Measurements from ENCODE around the gene BOLA2B. TPM values are rescaled to one million over a fixed set of nuclear protein-coding genes. Genes with fewer than 3 reads are reported as not detected.
"Not testable (repeated sequence)": the region's sequence is repeated elsewhere in the genome, so short reads cannot be mapped to it uniquely, and the experiment has no call there.

The BOLA2B gene
- polyA plus RNA-seq, 1 of the 3 experiments (the other 2 are of a cell fraction), result 726 TPM

GRCh38 chr16:30176876-30177275, 16.6 kb downstream of the BOLA2B start:
- H3K9ac ChIP-seq, CTCF ChIA-PET, H3K9me3 ChIP-seq: not testable (repeated sequence)

GRCh38 chr16:30173054-30173453, 20.4 kb downstream of the BOLA2B start:
- Histone ChIP-seq H3K27me3 (ENCODE audit: insufficient read depth) (no peaks in the 10 kb centered on the region), H3F3A (replicated peaks; ENCODE audit: insufficient read depth) (no peaks in the 10 kb centered on the region), H3K36me3 (replicated peaks in 1 of 2; ENCODE audit: control insufficient read depth in 1 of 2, insufficient read depth in 2 of 2, low read length in 1 of 2) (no peaks in the 10 kb centered on the region), H4K20me1 (ENCODE audit: insufficient read depth) (no peaks in the 10 kb centered on the region), H2AFZ (ENCODE audit: low read depth) (no peak overlapping the region), H3K9ac (no peak overlapping the region), H3K4me3 (ENCODE audit: low read depth in 2 of 2, low read length in 1 of 2) (no peak overlapping the region), H3K9me3 (no peaks in the 10 kb centered on the region), H3K4me2 (no peak overlapping the region), H3K4me1 (ENCODE audit: control insufficient read depth in 1 of 2, insufficient read depth in 2 of 2, low read depth in 1 of 2, low read length in 1 of 2) (no peaks in the 10 kb centered on the region), H3K27ac (ENCODE audit: low read depth in 2 of 2, low read length in 1 of 2) (no peak overlapping the region), H3K79me2 (ENCODE audit: insufficient read depth) (no peaks in the 10 kb centered on the region), H3K9me2 (no peaks in the 10 kb centered on the region)
- TF ChIP-seq FOXM1 (IDR thresholded peaks at IDR 0.05; ENCODE audit: low read depth), result no peak
- no peak for TF ChIP-seq FOSL2 (IDR thresholded peaks at IDR 0.05; ENCODE audit: borderline replicate concordance, low read depth)
- no peak for TF ChIP-seq YY1 (IDR thresholded peaks at IDR 0.05; ENCODE audit: low read depth)
- TF ChIP-seq RCOR1 (IDR thresholded peaks at IDR 0.05; ENCODE audit: low read length), result no peak
- no peak for TF ChIP-seq GATA2 (CRISPR knock-in tag; IDR thresholded peaks at IDR 0.05)
- WGBS (ENCODE audit: low lambda C conversion rate), result 72% methylated on average over 7 of the region's 7 CpGs
- ChIA-PET CTCF (no interaction called here), POLR2A (no interaction called here)
- DNase-seq, result no peak

More at GRCh38 chr16:30176876-30177275, 16.6 kb downstream of the BOLA2B start:
- not testable (repeated sequence) for DNase-seq; H3K4me3 ChIP-seq (ENCODE audit: low read depth in 2 of 2, low read length in 1 of 2); H3K36me3 ChIP-seq (replicated peaks in 1 of 2; ENCODE audit: control insufficient read depth in 1 of 2, insufficient read depth in 2 of 2, low read length in 1 of 2); H3K4me1 ChIP-seq (ENCODE audit: control insufficient read depth in 1 of 2, insufficient read depth in 2 of 2, low read depth in 1 of 2, low read length in 1 of 2); H4K20me1 ChIP-seq (ENCODE audit: insufficient read depth); H2AFZ ChIP-seq (ENCODE audit: low read depth); H3K27ac ChIP-seq (ENCODE audit: low read depth in 2 of 2, low read length in 1 of 2); H3K9me2 ChIP-seq; H3F3A ChIP-seq (replicated peaks; ENCODE audit: insufficient read depth); H3K79me2 ChIP-seq (ENCODE audit: insufficient read depth); H3K4me2 ChIP-seq; H3K27me3 ChIP-seq (ENCODE audit: insufficient read depth)
- POLR2A ChIA-PET, result interaction anchor here (0.7 kb wide), 1 partner anchor 177 kb away, joined by 6 read pairs; no protein-coding TSS in a partner anchor
- whole genome bisulfite sequencing (ENCODE audit: low lambda C conversion rate), result 96% methylated on average over 6 of the region's 6 CpGs

- H3K27ac ChIP-seq (ENCODE audit: low read depth in 2 of 2, low read length in 1 of 2); H3K79me2 ChIP-seq (ENCODE audit: insufficient read depth); POLR2A ChIA-PET; H3K9me2 ChIP-seq; H3K27me3 ChIP-seq (ENCODE audit: insufficient read depth); H4K20me1 ChIP-seq (ENCODE audit: insufficient read depth); H3K4me3 ChIP-seq (ENCODE audit: low read depth in 2 of 2, low read length in 1 of 2); H3K9me3 ChIP-seq; CTCF ChIA-PET; H3K36me3 ChIP-seq (replicated peaks in 1 of 2; ENCODE audit: control insufficient read depth in 1 of 2, insufficient read depth in 2 of 2, low read length in 1 of 2); DNase-seq; H3K4me1 ChIP-seq (ENCODE audit: control insufficient read depth in 1 of 2, insufficient read depth in 2 of 2, low read depth in 1 of 2, low read length in 1 of 2); H3K4me2 ChIP-seq; H3F3A ChIP-seq (replicated peaks; ENCODE audit: insufficient read depth); H2AFZ ChIP-seq (ENCODE audit: low read depth); H3K9ac ChIP-seq: not testable (repeated sequence)
- 52% methylated on average over 7 of the region's 31 CpGs for WGBS (ENCODE audit: low lambda C conversion rate)
These were observed 23.3 kb downstream of the BOLA2B start for GRCh38 chr16:30170145-30170544.

GRCh38 chr16:30169416-30169815, 24.1 kb downstream of the BOLA2B start:
- H3K9ac ChIP-seq; CTCF ChIA-PET; H3K4me3 ChIP-seq (ENCODE audit: low read depth in 2 of 2, low read length in 1 of 2); H3K27me3 ChIP-seq (ENCODE audit: insufficient read depth); POLR2A ChIA-PET; DNase-seq; H3K9me2 ChIP-seq; H4K20me1 ChIP-seq (ENCODE audit: insufficient read depth); H2AFZ ChIP-seq (ENCODE audit: low read depth); H3K27ac ChIP-seq (ENCODE audit: low read depth in 2 of 2, low read length in 1 of 2); H3F3A ChIP-seq (replicated peaks; ENCODE audit: insufficient read depth); H3K79me2 ChIP-seq (ENCODE audit: insufficient read depth); H3K4me1 ChIP-seq (ENCODE audit: control insufficient read depth in 1 of 2, insufficient read depth in 2 of 2, low read depth in 1 of 2, low read length in 1 of 2); H3K9me3 ChIP-seq; H3K36me3 ChIP-seq (replicated peaks in 1 of 2; ENCODE audit: control insufficient read depth in 1 of 2, insufficient read depth in 2 of 2, low read length in 1 of 2); H3K4me2 ChIP-seq: not testable (repeated sequence)
- 73% methylated on average over 9 of the region's 38 CpGs for WGBS (ENCODE audit: low lambda C conversion rate)

- H3K4me2 ChIP-seq; H3K79me2 ChIP-seq (ENCODE audit: insufficient read depth); H3K27ac ChIP-seq (ENCODE audit: low read depth in 2 of 2, low read length in 1 of 2); H4K20me1 ChIP-seq (ENCODE audit: insufficient read depth); CTCF ChIA-PET; H3K4me1 ChIP-seq (ENCODE audit: control insufficient read depth in 1 of 2, insufficient read depth in 2 of 2, low read depth in 1 of 2, low read length in 1 of 2); H3K36me3 ChIP-seq (replicated peaks in 1 of 2; ENCODE audit: control insufficient read depth in 1 of 2, insufficient read depth in 2 of 2, low read length in 1 of 2); H3K4me3 ChIP-seq (ENCODE audit: low read depth in 2 of 2, low read length in 1 of 2); DNase-seq; H3K9ac ChIP-seq; H3K9me3 ChIP-seq; POLR2A ChIA-PET; H2AFZ ChIP-seq (ENCODE audit: low read depth); H3K27me3 ChIP-seq (ENCODE audit: insufficient read depth); H3F3A ChIP-seq (replicated peaks; ENCODE audit: insufficient read depth); H3K9me2 ChIP-seq: not testable (repeated sequence)
- WGBS (ENCODE audit: low lambda C conversion rate), result 40% methylated on average over 6 of the region's 29 CpGs
These were observed 24.7 kb downstream of the BOLA2B start for GRCh38 chr16:30168746-30169145.

Data from SK-N-SH (cell line).